Motor neuron (in vitro differentiated cells): ENCODE results near the gene IRF3. TPM values are rescaled to one million over a fixed set of nuclear protein-coding genes. Genes with fewer than 3 reads are reported as not detected.

Experiments
- ATAC-seq, 8 experiments: fragments of 200-7000 bp; cut with Tn5 transposase; replicated peaks in 6 of 8; 2 replicates each; pipeline ENCODE4 v1.8.0; 2021; ENCODE audit warnings: mild to moderate bottlenecking in 8 of 8, moderate library complexity in 8 of 8
- H3K27ac ChIP-seq, 2 donors: fragments of 250-450 bp; sonication (Bioruptor Pico); 2 replicates each; pipeline ENCODE4 v1.9.0; 2021; ENCODE audit warnings: antibody characterized with exemption in 2 of 2, mild to moderate bottlenecking in 2 of 2, moderate library complexity in 1 of 2
- H3K4me1 ChIP-seq, 2 donors: fragments of 250-450 bp; sonication (Bioruptor Pico); replicated peaks in 1 of 2; 2 replicates each; pipeline ENCODE4 v1.6.1; 2021; ENCODE audit warnings: antibody characterized with exemption in 2 of 2, mild to moderate bottlenecking in 2 of 2, moderate library complexity in 1 of 2
- H3K4me3 ChIP-seq, 5 donors: fragments of 250-450 bp; sonication (Bioruptor Pico); 2 replicates each; pipeline ENCODE4 v1.9.0; 2021; ENCODE audit warnings: antibody characterized with exemption in 5 of 5, mild to moderate bottlenecking in 5 of 5, moderate library complexity in 4 of 5
- WGBS, 10 experiments: fragments of 450-650 bp; shearing (Covaris generic); methylation state at CpG; one replicate each; pipeline ENCODE4 v1.0.0; 2022; 5-methylcytosine and 5-hydroxymethylcytosine counted together
- in situ Hi-C, 9 experiments: fragments of 400-800 bp; cut with MboI; loops; one replicate each; pipeline ENCODE4 v1.15.0; 2021; ENCODE audit warnings: low sequenced_read_pairs in 9 of 9, low pct_unique_long_range_greater_than_20kb in 2 of 9; ENCODE audit not compliant: unreplicated experiment in 9 of 9
- total RNA-seq, 8 experiments: library from RNA; unstranded; fragments of 300-600 nt; gene quantifications; 2 replicates each; pipeline versions ENCODE4 v1.2.3 to v1.2.4, GENCODE V29; 2022

IRF3 gene
- total RNA-seq, 8 experiments from 2014 or later = 40.8 to 110 (median 53.4) TPM

DNA sequence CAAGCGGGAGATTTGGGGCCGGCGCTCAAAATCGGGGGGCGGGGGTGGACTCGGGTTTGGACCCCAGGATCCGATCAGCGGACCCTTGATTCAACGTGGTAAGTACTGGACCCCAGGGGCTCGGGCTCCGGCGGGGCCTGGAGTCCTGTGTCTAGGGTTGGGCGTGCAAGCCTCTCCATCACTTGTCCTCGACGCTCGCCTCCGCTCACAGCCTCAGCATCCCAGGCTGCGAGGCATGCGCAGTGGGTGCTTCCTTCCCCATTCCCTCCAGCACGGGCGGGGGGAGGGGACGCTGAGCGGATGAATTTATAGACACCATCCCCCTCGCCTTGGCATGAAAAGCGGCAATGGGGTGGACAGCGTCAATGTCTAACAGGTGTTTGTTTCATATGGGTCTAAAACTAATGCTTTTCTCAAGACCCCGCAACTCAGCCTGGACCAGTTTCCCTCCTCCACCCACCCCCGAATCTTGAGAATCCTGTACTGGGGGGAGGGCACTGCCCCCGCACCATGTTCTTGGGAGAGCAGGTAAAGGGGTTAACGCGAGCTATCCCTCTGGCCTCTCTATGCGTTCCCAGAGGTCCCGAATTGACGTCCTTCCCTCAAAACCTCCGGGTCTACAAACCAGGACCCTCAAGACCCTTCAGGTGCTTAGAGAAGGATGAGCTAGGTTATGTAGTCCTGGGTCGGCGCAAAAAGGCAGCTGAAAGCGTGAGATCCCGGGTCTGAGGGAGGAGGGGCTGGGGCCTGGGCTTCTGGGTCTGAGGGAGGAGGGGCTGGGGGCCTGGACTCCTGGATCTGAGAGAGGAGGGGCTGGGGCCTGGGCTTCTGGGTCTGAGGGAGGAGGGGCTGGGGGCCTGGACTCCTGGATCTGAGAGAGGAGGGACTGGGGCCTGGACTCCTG lies 25.8 kb upstream of the IRF3 start:
- ATAC-seq = peak; percentile 30 to 84 (median 74)

DNA sequence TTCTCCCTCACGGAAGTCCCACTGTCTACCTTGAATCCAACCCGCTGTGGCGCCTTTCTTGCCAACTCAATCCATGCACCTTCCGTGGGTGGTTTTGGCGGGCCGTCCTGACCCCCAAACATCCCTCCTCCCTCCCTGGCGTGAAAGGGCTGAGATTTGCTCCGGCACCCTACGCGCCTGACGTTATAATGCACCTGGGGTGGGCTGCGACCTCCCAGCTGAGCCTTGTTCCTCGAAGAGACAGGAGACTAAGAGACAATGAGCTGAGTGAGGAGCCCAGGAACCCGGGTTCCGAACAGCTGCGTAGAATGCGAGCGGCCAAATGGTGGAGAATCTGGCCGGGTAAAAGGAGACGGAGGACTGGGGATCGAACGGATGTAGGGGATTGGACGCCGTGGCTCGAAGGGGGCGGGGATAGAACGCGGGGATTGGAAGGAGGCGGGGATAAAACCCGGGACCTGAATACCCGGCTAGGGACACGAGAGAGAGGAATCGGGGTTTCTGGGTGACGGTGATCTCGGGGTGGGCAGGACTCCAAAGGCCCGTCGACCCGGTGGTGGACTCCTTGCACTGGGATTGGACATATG lies 25.1 kb upstream of the IRF3 start, which contains the start of gene CPT1C:
Gene CPT1C, plus strand, starts transcription at position 461 of the 587 bp plus-strand sequence. CDS start 1,137 bp downstream, outside the sequence.
- peak; percentile 72 to 86 (median 81) for ATAC-seq
- Histone ChIP-seq H3K4me3 (peak within 1 kb of the TSS; percentile 48 to 55 (median 51)), H3K27ac (peak within 1 kb of the TSS; percentile 92 to 98), H3K4me1 (peaks cover 16 to 20% of the 10 kb centered on the region in 2 donors)
- in situ Hi-C loops = no loop called here
- WGBS, 10 experiments = 0 to 3% (median 0%) methylated on average over 2 to 19 of the region's 38 CpGs; no CpG with 5 or more reads in 5 of the 10 experiments

More for the DNA sequence above, 25.8 kb upstream of the IRF3 start:
- Histone ChIP-seq H3K4me3 (peak overlapping the region; percentile 48 to 55 (median 51)), H3K27ac (peak overlapping the region; percentile 92 to 98), H3K4me1 (peaks cover 16 to 20% of the 10 kb centered on the region in 2 donors)
- in situ Hi-C loops = no loop called here
- 0 to 35% (median 2%) methylated on average over 1 to 15 of the region's 39 CpGs; no CpG with 5 or more reads in 5 of the 10 experiments for WGBS, 10 experiments

DNA sequence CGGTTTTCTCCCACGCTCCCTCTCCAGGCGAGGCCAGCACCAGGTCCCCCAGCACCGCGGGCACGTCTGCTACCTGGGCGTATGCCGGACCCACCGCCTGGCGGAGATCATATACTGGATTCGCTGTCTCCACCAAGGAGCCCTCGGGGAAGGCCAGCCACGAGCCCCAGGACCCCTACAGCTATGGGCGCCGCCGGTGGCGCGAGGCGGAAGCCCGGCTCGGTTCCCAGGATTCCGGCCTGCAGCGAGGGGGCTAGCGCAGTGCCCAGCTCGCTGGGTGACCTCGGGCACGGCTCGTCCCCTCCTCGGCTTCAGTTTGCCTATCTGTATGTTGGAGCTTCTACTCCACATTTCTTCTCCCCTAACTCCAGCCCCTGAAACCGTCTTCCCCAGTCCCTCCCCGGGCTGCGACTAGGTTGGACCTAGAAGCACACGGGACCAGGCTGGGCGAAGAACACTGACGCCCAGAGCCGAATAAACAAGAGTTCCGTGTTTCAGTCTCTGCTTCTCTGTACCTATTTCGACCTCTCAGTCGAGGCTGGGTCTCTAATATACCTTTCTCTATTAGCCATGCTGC lies 24.5 kb upstream of the IRF3 start:
- peak overlapping the region; percentile 92 to 98 for H3K27ac ChIP-seq
- peaks cover 16 to 20% of the 10 kb centered on the region in 2 donors for H3K4me1 ChIP-seq
- H3K4me3 ChIP-seq = peak overlapping the region; percentile 48 to 55 (median 51)
- in situ Hi-C loops = no loop called here
- ATAC-seq = peak; percentile 0 to 20 (median 8)
- 0 to 39% (median 17%) methylated on average over 1 to 13 of the region's 39 CpGs; no CpG with 5 or more reads in 7 of the 10 experiments for WGBS, 10 experiments

DNA sequence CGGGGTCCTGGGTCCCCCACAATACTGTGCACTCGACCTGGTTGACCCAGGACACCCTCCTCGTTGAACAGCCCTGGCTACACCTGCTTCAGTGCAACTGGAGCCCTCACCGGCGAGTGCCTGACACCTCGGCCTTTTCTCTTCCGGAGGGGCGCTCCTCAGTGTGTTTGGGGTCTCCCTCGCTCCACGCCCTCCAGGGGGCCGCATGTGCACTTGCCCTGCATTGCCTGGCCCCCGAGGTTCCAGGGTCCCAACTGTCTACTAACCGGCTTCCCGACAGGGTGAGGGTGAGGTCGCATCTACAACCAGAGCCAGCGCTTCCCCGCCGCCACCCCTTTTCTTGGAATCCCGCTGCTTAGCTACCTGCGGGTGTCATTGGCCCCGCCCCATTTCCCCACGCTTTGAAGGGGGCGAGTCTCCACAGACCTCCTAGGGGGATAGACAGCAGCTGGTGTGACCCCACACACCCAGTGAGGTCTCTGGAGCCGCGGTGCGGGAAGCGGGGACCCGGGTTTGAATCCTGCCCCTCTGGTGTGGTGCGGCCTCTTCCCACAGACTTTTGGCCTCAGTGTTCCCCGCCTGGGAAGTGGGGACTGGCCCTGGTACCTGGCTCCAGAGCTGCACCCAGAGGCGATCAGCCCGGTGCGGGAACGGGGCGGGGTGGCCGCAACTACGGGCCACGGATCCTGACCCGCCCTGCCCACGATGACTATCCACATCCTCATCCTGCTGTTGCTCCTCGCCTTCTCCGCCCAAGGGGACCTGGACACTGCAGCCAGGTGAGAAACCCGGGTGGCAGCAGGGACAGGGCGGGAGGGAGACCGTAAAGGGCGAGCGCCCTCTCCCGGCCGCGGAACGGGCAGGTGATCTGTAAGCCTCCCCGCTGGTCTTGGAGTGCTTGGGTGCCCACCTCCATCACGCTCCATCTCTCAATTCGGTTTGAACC lies 23.7 kb upstream of the IRF3 start, which contains the start of gene ADM5:
Gene ADM5, plus strand, starts transcription at position 462 of the 946 bp plus-strand sequence. Its CDS starts 244 bp downstream, at position 706.
- peak; percentile 8 to 37 (median 22) for ATAC-seq

GRCh38 chr19:49688531-49689132 lies 23.0 kb upstream of the IRF3 start:
- in situ Hi-C loops = no loop called here
- H3K4me3 ChIP-seq = no peak overlapping the region
- H3K27ac ChIP-seq = no peak overlapping the region
- WGBS, 10 experiments = 50 to 100% (median 79%) methylated on average over 1 to 3 of the region's 12 CpGs; no CpG with 5 or more reads in 5 of the 10 experiments
- no peak for ATAC-seq
- peaks cover 16 to 20% of the 10 kb centered on the region in 2 donors for H3K4me1 ChIP-seq

More for the DNA sequence above, 23.7 kb upstream of the IRF3 start, which contains the start of gene ADM5:
- in situ Hi-C loops = no loop called here
- H3K27ac ChIP-seq = peak within 1 kb of the TSS; percentile 92 to 98
- 13 to 48% (median 31%) methylated on average over 2 to 16 of the region's 54 CpGs; no CpG with 5 or more reads in 6 of the 10 experiments for WGBS, 10 experiments
- peak within 1 kb of the TSS; percentile 48 to 55 (median 51) for H3K4me3 ChIP-seq
- H3K4me1 ChIP-seq = peaks cover 16 to 20% of the 10 kb centered on the region in 2 donors

- in situ Hi-C loops = no loop called here
- Histone ChIP-seq H3K4me3 (no peak overlapping the region), H3K27ac (no peak overlapping the region), H3K4me1 (peaks cover 14 to 20% of the 10 kb centered on the region in 2 donors)
- no peak for ATAC-seq
- 0 to 60% (median 17%) methylated on average over 1 to 3 of the region's 26 CpGs; no CpG with 5 or more reads in 5 of the 10 experiments for WGBS, 10 experiments
Measured at GRCh38 chr19:49687566-49688316, 22.1 kb upstream of the IRF3 start.

- Histone ChIP-seq H3K4me3 (no peak overlapping the region), H3K4me1 (peaks cover 10 to 16% of the 10 kb centered on the region in 2 donors), H3K27ac (no peak overlapping the region)
- no peak for ATAC-seq
- no CpG with 5 or more reads among the region's 12 CpGs for WGBS, 10 experiments
- in situ Hi-C loops = no loop called here
Measured at GRCh38 chr19:49687150-49687549, 21.5 kb upstream of the IRF3 start.

DNA sequence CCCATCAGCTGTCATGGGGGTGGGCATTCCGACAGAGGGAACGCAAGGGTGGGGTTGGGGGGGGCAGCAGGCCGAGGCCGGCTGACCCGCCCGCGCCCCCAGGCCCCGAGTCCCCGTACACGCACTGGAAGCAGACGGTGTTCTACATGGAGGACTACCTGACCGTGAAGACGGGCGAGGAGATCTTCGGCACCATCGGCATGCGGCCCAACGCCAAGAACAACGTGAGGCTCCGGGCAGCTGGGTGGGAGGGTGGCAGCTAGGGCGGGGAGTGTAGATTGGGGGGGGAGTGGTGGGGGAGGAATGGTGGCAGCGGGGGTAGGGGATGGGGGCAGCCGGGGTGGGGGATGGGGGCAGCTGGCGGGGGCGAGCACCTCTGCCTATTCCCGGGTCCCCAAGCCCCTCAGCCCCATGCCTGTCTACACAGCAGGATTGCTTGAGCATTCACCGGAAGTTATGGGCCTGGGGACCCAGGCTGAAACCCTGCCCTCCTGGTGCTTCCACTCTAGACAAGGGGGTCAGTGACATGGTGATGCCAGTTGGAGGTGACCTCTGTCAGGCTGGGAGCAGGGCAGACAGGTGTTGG lies 20.9 kb upstream of the IRF3 start:
- WGBS, 10 experiments = no CpG with 5 or more reads among the region's 27 CpGs
- Histone ChIP-seq H3K4me1 (peaks cover 10 to 14% of the 10 kb centered on the region in 2 donors), H3K4me3 (no peak overlapping the region), H3K27ac (no peak overlapping the region)
- in situ Hi-C loops = no loop called here
- ATAC-seq = no peak

- in situ Hi-C loops = no loop called here
- no peak overlapping the region for H3K27ac ChIP-seq
- WGBS, 10 experiments = 68 to 90% (median 80%) methylated on average over 1 to 7 of the region's 23 CpGs; no CpG with 5 or more reads in 5 of the 10 experiments
- no peak overlapping the region for H3K4me3 ChIP-seq
- H3K4me1 ChIP-seq = peaks cover 11 to 16% of the 10 kb centered on the region in 2 donors
- ATAC-seq = no peak
Measured at GRCh38 chr19:49685845-49686332, 20.2 kb upstream of the IRF3 start.

DNA sequence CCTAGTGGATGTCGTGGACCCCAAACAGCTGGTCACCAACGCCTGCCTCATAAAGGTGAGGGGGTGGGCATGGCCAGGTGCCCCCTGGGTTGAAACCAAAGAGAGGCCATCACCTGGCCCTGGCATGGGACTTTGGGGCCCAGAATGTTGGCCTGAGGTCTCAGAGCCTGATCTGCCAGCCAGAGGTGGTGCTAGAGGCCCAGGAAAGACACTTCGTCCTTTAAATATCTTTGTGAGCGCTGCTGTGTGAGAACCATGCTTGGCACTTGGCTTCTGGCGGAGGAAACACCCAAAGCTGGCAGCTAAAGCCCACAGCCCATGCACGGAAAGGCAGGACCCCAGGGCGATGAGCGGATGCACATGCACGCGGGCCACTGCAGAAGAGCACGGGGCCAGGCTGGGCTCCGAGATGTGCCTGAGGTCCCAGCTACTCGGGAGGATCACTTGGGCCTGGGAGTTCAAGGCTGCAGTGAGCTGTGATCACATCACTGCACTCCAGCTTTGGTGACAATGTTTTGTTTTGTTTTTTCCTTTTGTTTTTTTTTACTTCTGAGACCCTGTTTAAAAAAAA lies 19.4 kb upstream of the IRF3 start:
- Histone ChIP-seq H3K4me1 (peaks cover 17 to 22% of the 10 kb centered on the region in 2 donors), H3K4me3 (no peak overlapping the region), H3K27ac (no peak overlapping the region)
- no peak for ATAC-seq
- 79 to 100% (median 96%) methylated on average over 2 to 8 of the region's 13 CpGs; no CpG with 5 or more reads in 6 of the 10 experiments for WGBS, 10 experiments
- in situ Hi-C loops = no loop called here
